ENCODE data around the gene METTL22. TPM values are rescaled to one million over a fixed set of nuclear protein-coding genes. Genes with fewer than 3 reads are reported as not detected.

METTL22 gene
- total RNA-seq, 1 donor from 2014 or later, result 41.1 TPM

DNA sequence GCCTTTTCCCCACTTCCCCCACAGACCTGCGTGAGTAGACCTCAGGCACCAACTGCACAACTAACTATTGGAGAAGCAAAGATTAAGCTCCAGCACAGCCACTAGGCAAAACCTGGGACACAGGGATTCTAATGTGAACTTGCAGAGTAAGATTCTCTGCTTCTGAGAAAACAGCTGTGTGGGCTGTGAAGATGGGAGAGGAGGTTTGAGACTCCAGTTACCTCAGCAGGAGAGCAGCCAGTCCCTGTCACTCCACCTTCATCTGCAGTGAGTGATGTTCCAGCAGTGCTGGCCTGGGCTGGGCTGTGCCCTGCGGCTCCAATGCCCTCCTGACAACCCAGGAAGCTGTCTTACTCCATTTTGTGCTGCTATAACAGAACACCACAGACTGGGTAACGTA, 34.9 kb downstream of the METTL22 start:
- Histone ChIP-seq H3K4me1 (no peaks in the 10 kb centered on the region), H3K27me3 (no peaks in the 10 kb centered on the region), H3K4me2 (no peak overlapping the region), H3F3A (ENCODE audit: low read depth) (peaks cover 3% of the 10 kb centered on the region), H3K9ac (no peak overlapping the region), H3K9me3 (ENCODE audit: low read depth) (no peaks in the 10 kb centered on the region), H4K20me1 (ENCODE audit: low read depth) (no peaks in the 10 kb centered on the region), H3K27ac (no peak overlapping the region), H3K79me2 (ENCODE audit: low read depth) (no peaks in the 10 kb centered on the region), H3K36me3 (no peaks in the 10 kb centered on the region), H3K4me3 (no peak overlapping the region), H2AFZ (replicated peaks) (no peak overlapping the region)
- no peak for TF ChIP-seq EZH2 (IDR thresholded peaks at IDR 0.05)
- no peak for TF ChIP-seq EZH2phosphoT487 (IDR thresholded peaks at IDR 0.05)
- TF ChIP-seq CTCF (IDR thresholded peaks at IDR 0.05), result no peak
- Mint-ChIP-seq H3K4me3 (no peak overlapping the region), H3K36me3 (no peaks in the 10 kb centered on the region), H3K27ac (no peak overlapping the region), H3K4me1 (peaks cover 9% of the 10 kb centered on the region), H3K27me3 (ENCODE audit: insufficient read depth, low read depth) (peaks cover 7% of the 10 kb centered on the region), H3K9me3 (no peaks in the 10 kb centered on the region)
- DNase-seq (ENCODE audit: low spot score), result no peak

DNA sequence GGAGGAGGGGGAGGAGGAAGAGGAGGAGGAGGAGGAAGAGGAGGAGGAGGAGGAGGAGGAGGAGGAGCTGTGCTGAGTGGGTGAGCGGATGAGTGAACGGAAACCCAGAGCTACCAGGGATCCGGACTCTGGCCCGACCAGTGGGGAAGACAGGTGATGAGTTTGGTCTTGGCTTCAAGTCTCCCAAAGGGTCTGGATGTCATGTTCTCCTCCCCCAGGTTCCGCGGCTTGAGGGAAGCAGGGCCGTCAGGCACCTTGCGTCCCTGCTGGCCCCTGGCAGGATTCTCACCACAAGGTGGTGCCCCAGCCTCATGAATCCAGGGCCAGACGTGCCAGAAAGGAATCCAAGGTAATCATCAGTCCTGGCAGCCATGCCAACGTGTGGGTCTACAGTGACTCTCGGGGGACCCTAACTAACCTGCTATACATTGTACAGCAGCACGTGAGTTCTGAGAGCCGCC, 39.4 kb downstream of the METTL22 start:
- H3K4me3 Mint-ChIP-seq, result no peak overlapping the region
- TF ChIP-seq EZH2 (IDR thresholded peaks at IDR 0.05) (no peak), CTCF (IDR thresholded peaks at IDR 0.05) (peak; percentile 72), EZH2phosphoT487 (IDR thresholded peaks at IDR 0.05) (no peak)
- no peaks in the 10 kb centered on the region for H4K20me1 ChIP-seq (ENCODE audit: low read depth)
- peaks cover 6% of the 10 kb centered on the region for H3K27me3 Mint-ChIP-seq (ENCODE audit: insufficient read depth, low read depth)
- H3K79me2 ChIP-seq (ENCODE audit: low read depth), result no peaks in the 10 kb centered on the region
- no peaks in the 10 kb centered on the region for H3K4me1 ChIP-seq
- H3K27ac Mint-ChIP-seq, result no peak overlapping the region
- peaks cover 22% of the 10 kb centered on the region for H3K4me1 Mint-ChIP-seq
- no peaks in the 10 kb centered on the region for H3F3A ChIP-seq (ENCODE audit: low read depth)
- H3K4me3 ChIP-seq, result no peak overlapping the region
- H3K9me3 Mint-ChIP-seq, result no peaks in the 10 kb centered on the region
- H3K4me2 ChIP-seq, result no peak overlapping the region
- H2AFZ ChIP-seq (replicated peaks), result no peak overlapping the region
- no peaks in the 10 kb centered on the region for H3K36me3 ChIP-seq
- peak; percentile 86 for DNase-seq (ENCODE audit: low spot score)
- H3K9me3 ChIP-seq (ENCODE audit: low read depth), result no peaks in the 10 kb centered on the region
- no peaks in the 10 kb centered on the region for H3K36me3 Mint-ChIP-seq
- H3K27me3 ChIP-seq, result no peaks in the 10 kb centered on the region
- no peak overlapping the region for H3K27ac ChIP-seq
- H3K9ac ChIP-seq, result no peak overlapping the region

- no peak overlapping the region for H3K9ac ChIP-seq
- DNase-seq (ENCODE audit: low spot score), result no peak
- Mint-ChIP-seq H3K27ac (peak overlapping the region; percentile 96), H3K36me3 (no peaks in the 10 kb centered on the region), H3K4me1 (peaks cover 22% of the 10 kb centered on the region), H3K4me3 (no peak overlapping the region), H3K9me3 (no peaks in the 10 kb centered on the region), H3K27me3 (ENCODE audit: insufficient read depth, low read depth) (peaks cover 6% of the 10 kb centered on the region)
- no peaks in the 10 kb centered on the region for H3F3A ChIP-seq (ENCODE audit: low read depth)
- TF ChIP-seq EZH2 (IDR thresholded peaks at IDR 0.05) (no peak), EZH2phosphoT487 (IDR thresholded peaks at IDR 0.05) (no peak), CTCF (IDR thresholded peaks at IDR 0.05) (no peak)
- H3K36me3 ChIP-seq, result no peaks in the 10 kb centered on the region
- no peak overlapping the region for H3K4me3 ChIP-seq
- no peaks in the 10 kb centered on the region for H3K27me3 ChIP-seq
- no peaks in the 10 kb centered on the region for H3K4me1 ChIP-seq
- no peaks in the 10 kb centered on the region for H3K9me3 ChIP-seq (ENCODE audit: low read depth)
- no peaks in the 10 kb centered on the region for H3K79me2 ChIP-seq (ENCODE audit: low read depth)
- H3K27ac ChIP-seq, result no peak overlapping the region
- H3K4me2 ChIP-seq, result no peak overlapping the region
- H4K20me1 ChIP-seq (ENCODE audit: low read depth), result no peaks in the 10 kb centered on the region
- H2AFZ ChIP-seq (replicated peaks), result no peak overlapping the region
Observed at GRCh38 chr16:8661703-8662102, 40.2 kb downstream of the METTL22 start.
